Keratinocyte (primary cell): ENCODE results near the gene USP49. TPM values are rescaled to one million over a fixed set of nuclear protein-coding genes. Genes with fewer than 3 reads are reported as not detected.
"Not testable (repeated sequence)": the region's sequence is repeated elsewhere in the genome, so short reads cannot be mapped to it uniquely, and the experiment has no call there.

Experiments
- DNase-seq: peaks from one replicate; pipeline ENCODE4 v3.0.0-alpha.2; 2011; ENCODE audit warnings: low read depth, missing footprints, low spot score
- FAIRE-seq: peaks from 2 replicates; lab custom pipeline; 2011; peaks lifted over from hg19 to GRCh38; lab: Jason Lieb, UNC
- H2AFZ ChIP-seq: 2 replicates; pipeline ENCODE4 v1.6.0; 2012; ENCODE audit warnings: low read length, control low read depth, inconsistent platforms; ENCODE audit not compliant: control insufficient read depth
- H3K27ac ChIP-seq: 2 replicates; pipeline ENCODE4 v1.5.1; 2011; ENCODE audit warnings: low read length; ENCODE audit not compliant: control insufficient read depth, insufficient read depth
- H3K27me3 ChIP-seq: 3 replicates; pipeline ENCODE4 v1.6.0; 2011; ENCODE audit warnings: low read length; ENCODE audit not compliant: control insufficient read depth, insufficient read depth; ENCODE audit errors: extremely low read depth
- H3K36me3 ChIP-seq, 2 experiments: 2 replicates in 1 of 2; 3 replicates in 1 of 2; pipeline ENCODE4 v1.5.1; 2011; ENCODE audit warnings: low read length in 2 of 2, mild to moderate bottlenecking in 1 of 2; ENCODE audit not compliant: control insufficient read depth in 2 of 2, insufficient read depth in 2 of 2; ENCODE audit errors: extremely low read depth in 1 of 2
- H3K4me1 ChIP-seq: 3 replicates; pipeline ENCODE4 v1.5.1; 2011; ENCODE audit warnings: low read length; ENCODE audit not compliant: control insufficient read depth, insufficient read depth; ENCODE audit errors: extremely low read depth
- H3K4me2 ChIP-seq: 3 replicates; pipeline ENCODE4 v1.6.0; 2011; ENCODE audit warnings: low read depth, low read length; ENCODE audit not compliant: control insufficient read depth, insufficient read depth; ENCODE audit errors: extremely low read depth
- H3K4me3 ChIP-seq, 3 experiments: fragments of 200-600 bp in 1 of 3; sonication (generic) in 1 of 3; 2 replicates in 2 of 3; 3 replicates in 1 of 3; pipeline ENCODE4 v1.5.1; 2011 to 2016; ENCODE audit warnings: low read length in 3 of 3, mild to moderate bottlenecking in 3 of 3, control low read depth in 2 of 3, inconsistent platforms in 1 of 3, low read depth in 1 of 3, mixed read lengths in 1 of 3, mixed run types in 1 of 3, moderate library complexity in 1 of 3; ENCODE audit not compliant: control insufficient read depth in 2 of 3, insufficient read depth in 2 of 3; ENCODE audit errors: extremely low read depth in 1 of 3
- H3K79me2 ChIP-seq: 2 replicates; pipeline ENCODE4 v1.6.0; 2012; ENCODE audit warnings: low read length; ENCODE audit not compliant: control insufficient read depth, insufficient read depth
- H3K9ac ChIP-seq: 3 replicates; pipeline ENCODE4 v1.6.0; 2011; ENCODE audit warnings: low read length; ENCODE audit not compliant: control insufficient read depth, insufficient read depth; ENCODE audit errors: extremely low read depth
- H3K9me1 ChIP-seq: 3 replicates; pipeline ENCODE4 v1.6.0; 2011; ENCODE audit warnings: low read length; ENCODE audit not compliant: control insufficient read depth, insufficient read depth; ENCODE audit errors: extremely low read depth
- H3K9me3 ChIP-seq: 2 replicates; pipeline ENCODE4 v1.5.1; 2012; ENCODE audit warnings: low read depth, low read length; ENCODE audit not compliant: control insufficient read depth
- H4K20me1 ChIP-seq: 3 replicates; pipeline ENCODE4 v1.6.0; 2011; ENCODE audit warnings: low read length; ENCODE audit not compliant: control insufficient read depth, insufficient read depth; ENCODE audit errors: extremely low read depth
- CTCF ChIP-seq, 3 experiments: IDR thresholded peaks in 1 of 3; conservative IDR thresholded peaks in 1 of 3; optimal IDR thresholded peaks in 1 of 3; 2 replicates in 2 of 3; 3 replicates in 1 of 3; pipeline versions ENCODE3 to v1.5.1; 2011; ENCODE audit warnings: low read length in 3 of 3, mild to moderate bottlenecking in 3 of 3, moderate library complexity in 2 of 3, control low read depth in 1 of 3, inconsistent platforms in 1 of 3; ENCODE audit not compliant: insufficient read depth in 2 of 3; ENCODE audit errors: extremely low read depth in 1 of 3
- EZH2 ChIP-seq: IDR thresholded peaks from one replicate; pipeline ENCODE4 v1.6.1; 2012; ENCODE audit warnings: inconsistent platforms, mild to moderate bottlenecking, low read length, moderate library complexity
- dilution Hi-C: fragments of 300-500 bp; cut with MboI; formaldehyde crosslinking; loops from one replicate; pipeline ENCODE4 v1.7.0; 2020; ENCODE audit warnings: low sequenced_read_pairs; ENCODE audit not compliant: extremely low pct_ligation_motif_present
- polyA minus RNA-seq, 3 experiments: library from RNA; depleted of rRNA, polyadenylated mRNA; stranded (reverse); fragments of >200 nt; gene quantifications; 1 replicate in 1 of 3; 2 replicates in 1 of 3; 3 replicates in 1 of 3; pipeline ENCODE4 v1.2.3, GENCODE V29; 2011
- polyA plus RNA-seq, 5 experiments: library from polyadenylated mRNA; depleted of rRNA in 3 of 5; stranded (reverse) in 3 of 5; stranded (forward) in 1 of 5; unstranded in 1 of 5; fragments of >200 nt; gene quantifications; 1 replicate in 1 of 5; 2 replicates in 3 of 5; 3 replicates in 1 of 5; pipeline versions ENCODE4 v1.2.1 to v1.2.3, GENCODE V29; 2011 to 2012; ENCODE audit warnings: missing spikeins in 2 of 5, low read depth in 1 of 5, low replicate concordance in 1 of 5

Gene USP49
- 1.0 to 3.2 TPM (median 2.3 TPM) in 3 replicates for polyA plus RNA-seq
- polyA plus RNA-seq (2011; ENCODE audit: low read depth) = 1.5 TPM
- polyA plus RNA-seq (2011; cell fraction: cytosol; rRNA removed) = 0.45 and 0.64 TPM in 2 replicates
- 9.4 and 9.9 TPM in 2 replicates for polyA plus RNA-seq (2011; cell fraction: nucleus; rRNA removed)
- polyA plus RNA-seq (2012; ENCODE audit: low replicate concordance) = 0.84 and 2.1 TPM in 2 replicates
- 0.98 to 2.8 TPM (median 2.4 TPM) in 3 replicates for polyA minus RNA-seq
- polyA minus RNA-seq (2011; cell fraction: cytosol; rRNA and poly(A)+ RNA removed) = 0.77 TPM
- 3.8 and 6.7 TPM in 2 replicates for polyA minus RNA-seq (2011; cell fraction: nucleus; rRNA and poly(A)+ RNA removed)

- H3K9me3 ChIP-seq = no peaks in the 10 kb centered on the region
- peaks cover 14% of the 10 kb centered on the region for H3K4me1 ChIP-seq
- no peak for TF ChIP-seq CTCF (optimal IDR thresholded peaks at IDR 0.05 in 1 of 3, IDR thresholded peaks at IDR 0.05 in 1 of 3, conservative IDR thresholded peaks at IDR 0.05 in 1 of 3; ENCODE audit: extremely low read depth in 1 of 3, insufficient read depth in 2 of 3, low read length in 3 of 3)
- no peak for TF ChIP-seq EZH2
- peak within 1 kb of the TSS; percentile 84 for H3K9ac ChIP-seq
- no peaks in the 10 kb centered on the region for H4K20me1 ChIP-seq
- no peaks in the 10 kb centered on the region for H3K79me2 ChIP-seq
- H3K4me3 ChIP-seq = peak within 1 kb of the TSS; percentile 78 to 94 (median 80)
- dilution Hi-C loops = no loop called here
- DNase-seq (no peak), FAIRE-seq (peak; percentile 82)
- H2AFZ ChIP-seq = peak within 1 kb of the TSS; percentile 78
- H3K4me2 ChIP-seq = peak within 1 kb of the TSS; percentile 95
- H3K27ac ChIP-seq = peak within 1 kb of the TSS; percentile 79
- H3K9me1 ChIP-seq = no peaks in the 10 kb centered on the region
- peaks cover 0 to 4% of the 10 kb centered on the region in 2 experiments for H3K36me3 ChIP-seq
- no peaks in the 10 kb centered on the region for H3K27me3 ChIP-seq
Observed at GRCh38 chr6:41895300-41896233, at the start of gene USP49. Gene USP49 (minus strand): TSS chr6:41895375. CDS start chr6:41806983, 88,392 bp downstream.

GRCh38 chr6:41943456-41943855 lies 48.3 kb upstream of the USP49 start:
- no peaks in the 10 kb centered on the region for H3K27me3 ChIP-seq
- dilution Hi-C loops = no loop called here
- no peaks in the 10 kb centered on the region for H3K9me1 ChIP-seq
- no peak overlapping the region for H3K4me2 ChIP-seq
- no peaks in the 10 kb centered on the region for H3K9me3 ChIP-seq
- H3K79me2 ChIP-seq = peaks cover 28% of the 10 kb centered on the region
- H3K27ac ChIP-seq = no peak overlapping the region
- H3K4me1 ChIP-seq = peaks cover 25% of the 10 kb centered on the region
- DNase-seq (no peak), FAIRE-seq (no peak)
- H4K20me1 ChIP-seq = no peaks in the 10 kb centered on the region
- H3K36me3 ChIP-seq = peaks cover 0 to 1% of the 10 kb centered on the region in 2 experiments
- H3K9ac ChIP-seq = no peak overlapping the region
- TF ChIP-seq EZH2 = no peak
- no peak for TF ChIP-seq CTCF (optimal IDR thresholded peaks at IDR 0.05 in 1 of 3, IDR thresholded peaks at IDR 0.05 in 1 of 3, conservative IDR thresholded peaks at IDR 0.05 in 1 of 3; ENCODE audit: extremely low read depth in 1 of 3, insufficient read depth in 2 of 3, low read length in 3 of 3)
- no peak overlapping the region for H2AFZ ChIP-seq
- no peak overlapping the region for H3K4me3 ChIP-seq

GRCh38 chr6:41942882-41943281 lies 47.7 kb upstream of the USP49 start:
- not testable (repeated sequence) for H3K27ac ChIP-seq

More at GRCh38 chr6:41942882-41943281, 47.7 kb upstream of the USP49 start:
- peak overlapping the region; percentile 91 for H3K4me2 ChIP-seq
- H3K9ac ChIP-seq, dilution Hi-C loops, H3K4me3 ChIP-seq, H3K9me1 ChIP-seq, H4K20me1 ChIP-seq, H3K27me3 ChIP-seq, H3K9me3 ChIP-seq, FAIRE-seq, H2AFZ ChIP-seq, H3K36me3 ChIP-seq, DNase-seq: not testable (repeated sequence)
- peaks cover 29% of the 10 kb centered on the region for H3K79me2 ChIP-seq
- peaks cover 25% of the 10 kb centered on the region for H3K4me1 ChIP-seq
